Neuronal stem cell (in vitro differentiated cells): ENCODE measurements around the gene SAMD10.

ENCODE experiments used
- DNase-seq: peaks from one replicate; pipeline ENCODE4 v3.0.0-alpha.2; 2013; ENCODE audit warnings: low spot score
- H2AFZ ChIP-seq: one replicate; pipeline ENCODE4 v1.6.1; 2013; ENCODE audit warnings: mild to moderate bottlenecking, low read length, inconsistent platforms
- H2AK5ac ChIP-seq: 2 replicates; pipeline ENCODE4 v1.6.1; 2013; ENCODE audit warnings: low read depth, mild to moderate bottlenecking, inconsistent platforms, low read length, moderate library complexity, mixed read lengths
- H2BK120ac ChIP-seq: 2 replicates; pipeline ENCODE4 v1.6.1; 2013; ENCODE audit warnings: low read depth, mild to moderate bottlenecking, inconsistent platforms, low read length, moderate library complexity, mixed read lengths
- H2BK12ac ChIP-seq: one replicate; pipeline ENCODE4 v1.6.1; 2013; ENCODE audit warnings: low read length, inconsistent platforms
- H2BK15ac ChIP-seq: 2 replicates; pipeline ENCODE4 v1.6.1; 2013; ENCODE audit warnings: mild to moderate bottlenecking, low read length, inconsistent platforms, mixed read lengths
- H2BK5ac ChIP-seq: one replicate; pipeline ENCODE4 v1.6.1; 2013; ENCODE audit warnings: inconsistent platforms, mild to moderate bottlenecking, low read length, moderate library complexity
- H3K14ac ChIP-seq: one replicate; pipeline ENCODE4 v1.6.1; 2013; ENCODE audit warnings: low read length, inconsistent platforms
- H3K18ac ChIP-seq: 2 replicates; pipeline ENCODE4 v1.6.1; 2013; ENCODE audit warnings: low read length, inconsistent platforms
- H3K23ac ChIP-seq: 2 replicates; pipeline ENCODE4 v1.6.1; 2013; ENCODE audit warnings: low read depth, mild to moderate bottlenecking, mixed read lengths, low read length, inconsistent platforms; ENCODE audit not compliant: poor library complexity
- H3K27ac ChIP-seq: replicated peaks from 3 replicates; pipeline ENCODE4 v1.5.1; 2013; ENCODE audit warnings: low read length, inconsistent platforms
- H3K27me3 ChIP-seq, 3 experiments: 2 replicates each; pipeline ENCODE4 v1.6.1; 2013; ENCODE audit warnings: low read length in 3 of 3, mild to moderate bottlenecking in 2 of 3, inconsistent platforms in 1 of 3, low read depth in 1 of 3, mixed read lengths in 1 of 3, moderate library complexity in 1 of 3; ENCODE audit not compliant: control insufficient read depth in 3 of 3, insufficient read depth in 3 of 3
- H3K36me3 ChIP-seq, 2 donors: replicated peaks in 1 of 2; 2 replicates each; pipeline ENCODE4 v1.6.1; 2013; ENCODE audit warnings: low read length in 2 of 2; ENCODE audit not compliant: control insufficient read depth in 2 of 2, insufficient read depth in 2 of 2
- H3K4ac ChIP-seq: 2 replicates; pipeline ENCODE4 v1.6.1; 2013; ENCODE audit warnings: inconsistent platforms, mild to moderate bottlenecking, low read length, moderate library complexity
- H3K4me1 ChIP-seq, 2 donors: 1 replicate in 1 of 2; 2 replicates in 1 of 2; pipeline ENCODE4 v1.6.1; 2013; ENCODE audit warnings: low read length in 2 of 2, low read depth in 1 of 2; ENCODE audit not compliant: control insufficient read depth in 2 of 2, insufficient read depth in 1 of 2
- H3K4me2 ChIP-seq: one replicate; pipeline ENCODE4 v1.6.1; 2013; ENCODE audit warnings: mild to moderate bottlenecking, low read length, inconsistent platforms; ENCODE audit not compliant: insufficient read depth, poor library complexity, severe bottlenecking
- H3K4me3 ChIP-seq, 2 donors: 2 replicates each; pipeline ENCODE4 v1.5.1; 2013; ENCODE audit warnings: low read length in 2 of 2, mild to moderate bottlenecking in 2 of 2, inconsistent platforms in 1 of 2, moderate library complexity in 1 of 2
- H3K79me1 ChIP-seq: one replicate; pipeline ENCODE4 v1.6.1; 2013; ENCODE audit warnings: low read depth, mild to moderate bottlenecking, inconsistent platforms, low read length, moderate library complexity
- H3K9ac ChIP-seq: one replicate; pipeline ENCODE4 v1.6.1; 2013; ENCODE audit warnings: mild to moderate bottlenecking, low read depth, low read length, inconsistent platforms; ENCODE audit not compliant: poor library complexity
- H3K9me3 ChIP-seq, 2 donors: replicated peaks in 1 of 2; 2 replicates each; pipeline versions ENCODE3 to v1.6.1; 2013; ENCODE audit warnings: low read length in 2 of 2, mild to moderate bottlenecking in 2 of 2, inconsistent platforms in 1 of 2, low read depth in 1 of 2, mixed read lengths in 1 of 2, moderate library complexity in 1 of 2; ENCODE audit not compliant: control insufficient read depth in 2 of 2, insufficient read depth in 1 of 2
- H4K8ac ChIP-seq: one replicate; pipeline ENCODE4 v1.6.1; 2013; ENCODE audit warnings: low read depth, mild to moderate bottlenecking, inconsistent platforms, low read length, moderate library complexity
- H4K91ac ChIP-seq: one replicate; pipeline ENCODE4 v1.6.1; 2013; ENCODE audit warnings: low read length, low read depth, mild to moderate bottlenecking, inconsistent platforms; ENCODE audit not compliant: poor library complexity
- WGBS, 2 donors: extraction: QIAGEN DNeasy Blood & Tissue Kit; methylation state at CpG; one replicate each; pipeline ENCODE4 v1.1.7; 2013; ENCODE audit warnings: missing lambda C conversion rate in 2 of 2, mixed read lengths in 1 of 2; ENCODE audit not compliant: insufficient read length in 2 of 2, insufficient replicate concordance in 1 of 2; ENCODE audit errors: extremely low coverage in 2 of 2; 5-methylcytosine and 5-hydroxymethylcytosine counted together

The SAMD10 gene

GRCh38 chr20:64022671-64023360, 43.4 kb upstream of the SAMD10 start:
- no peaks in the 10 kb centered on the region for H3K4me1 ChIP-seq
- peaks cover 0 to 3% of the 10 kb centered on the region in 2 donors for H3K9me3 ChIP-seq
- H3K23ac ChIP-seq = no peak overlapping the region
- peaks cover 20% of the 10 kb centered on the region for H3K79me1 ChIP-seq
- H2BK120ac ChIP-seq = no peak overlapping the region
- H3K14ac ChIP-seq = no peak overlapping the region
- no peak overlapping the region for H2BK15ac ChIP-seq
- no peak overlapping the region for H3K18ac ChIP-seq
- no peak overlapping the region for H4K8ac ChIP-seq
- H2AK5ac ChIP-seq = no peak overlapping the region
- no CpG with 5 or more reads among the region's 17 CpGs for WGBS, 2 donors
- H3K27me3 ChIP-seq = no peaks in the 10 kb centered on the region
- no peak overlapping the region for H4K91ac ChIP-seq
- no peak overlapping the region for H2AFZ ChIP-seq
- H3K36me3 ChIP-seq = peaks cover 71 to 94% of the 10 kb centered on the region in 2 donors
- H2BK5ac ChIP-seq = no peak overlapping the region
- no peak overlapping the region for H3K4me2 ChIP-seq
- H3K27ac ChIP-seq = no peak overlapping the region
- no peak for DNase-seq
- peak overlapping the region; percentile 9 for H3K9ac ChIP-seq
- no peak overlapping the region for H2BK12ac ChIP-seq
- peak overlapping the region in 1 of 2 donors; percentile 63 for H3K4me3 ChIP-seq
- H3K4ac ChIP-seq = no peak overlapping the region

GRCh38 chr20:64021124-64021975, 41.9 kb upstream of the SAMD10 start:
- no peak overlapping the region for H2BK15ac ChIP-seq
- peak overlapping the region; percentile 70 for H3K9ac ChIP-seq
- no peaks in the 10 kb centered on the region for H3K4me1 ChIP-seq
- no peak overlapping the region for H3K4ac ChIP-seq
- H3K4me3 ChIP-seq = peak overlapping the region in 1 of 2 donors; percentile 33
- peaks cover 65 to 88% of the 10 kb centered on the region in 2 donors for H3K36me3 ChIP-seq
- no peak overlapping the region for H2BK120ac ChIP-seq
- DNase-seq = no peak
- no peak overlapping the region for H2AK5ac ChIP-seq
- peak overlapping the region; percentile 11 for H4K91ac ChIP-seq
- WGBS, 2 donors = no CpG with 5 or more reads among the region's 36 CpGs
- no peak overlapping the region for H2BK5ac ChIP-seq
- H3K18ac ChIP-seq = no peak overlapping the region
- H3K4me2 ChIP-seq = no peak overlapping the region
- peak overlapping the region; percentile 6 for H2BK12ac ChIP-seq
- H3K9me3 ChIP-seq = peaks cover 0 to 3% of the 10 kb centered on the region in 2 donors
- H3K23ac ChIP-seq = peak overlapping the region; percentile 91
- no peaks in the 10 kb centered on the region for H3K27me3 ChIP-seq
- H3K79me1 ChIP-seq = peaks cover 16% of the 10 kb centered on the region
- no peak overlapping the region for H2AFZ ChIP-seq
- H3K14ac ChIP-seq = peak overlapping the region; percentile 82
- peak overlapping the region; percentile 86 for H4K8ac ChIP-seq
- no peak overlapping the region for H3K27ac ChIP-seq

- H3K18ac ChIP-seq = no peak overlapping the region
- H3K4me2 ChIP-seq = no peak overlapping the region
- H2AK5ac ChIP-seq = no peak overlapping the region
- H3K14ac ChIP-seq = no peak overlapping the region
- H2BK120ac ChIP-seq = no peak overlapping the region
- no peak overlapping the region for H3K4ac ChIP-seq
- DNase-seq = no peak
- no peaks in the 10 kb centered on the region for H3K9me3 ChIP-seq
- no peak overlapping the region for H3K9ac ChIP-seq
- no peak overlapping the region for H3K4me3 ChIP-seq
- no peak overlapping the region for H2BK15ac ChIP-seq
- H4K8ac ChIP-seq = no peak overlapping the region
- H2BK5ac ChIP-seq = no peak overlapping the region
- H3K27me3 ChIP-seq = no peaks in the 10 kb centered on the region
- no CpG with 5 or more reads among the region's 2 CpGs for WGBS, 2 donors
- no peak overlapping the region for H2BK12ac ChIP-seq
- peaks cover 4% of the 10 kb centered on the region for H3K79me1 ChIP-seq
- H3K27ac ChIP-seq = no peak overlapping the region
- H3K23ac ChIP-seq = no peak overlapping the region
- peaks cover 41 to 78% of the 10 kb centered on the region in 2 donors for H3K36me3 ChIP-seq
- H2AFZ ChIP-seq = no peak overlapping the region
- H4K91ac ChIP-seq = no peak overlapping the region
- H3K4me1 ChIP-seq = no peaks in the 10 kb centered on the region
Measured at GRCh38 chr20:64015635-64016034, 36.2 kb upstream of the SAMD10 start.
